K562 (cell line): ENCODE data around the gene SIGLEC1. TPM values are rescaled to one million over a fixed set of nuclear protein-coding genes. Genes with fewer than 3 reads are reported as not detected.

Experiments used
- AFF1 ChIP-seq, 2 experiments: fragments of 450-650 bp; IDR thresholded peaks; 2 replicates each; pipeline ENCODE4 v1.6.1; 2018; ENCODE audit warnings: mild to moderate bottlenecking in 2 of 2, low read depth in 1 of 2; ENCODE audit not compliant: partially characterized antibody in 2 of 2
- MBD2 ChIP-seq: sonication (generic); IDR thresholded peaks from 2 replicates; pipeline ENCODE4 v1.6.1; 2016; ENCODE audit warnings: low read depth, borderline replicate concordance
- MECOM ChIP-seq: fragments of 250-450 bp; sonication (Bioruptor Pico); IDR thresholded peaks from 2 replicates; pipeline ENCODE4 v1.8.0; 2022; ENCODE audit warnings: inconsistent platforms
- NFYB ChIP-seq: IDR thresholded peaks from 2 replicates; pipeline ENCODE4 v1.6.1; 2011; ENCODE audit warnings: mild to moderate bottlenecking, moderate library complexity; ENCODE audit not compliant: insufficient read length; ENCODE audit errors: extremely low read depth
- NRF1 ChIP-seq, 2 experiments: fragments of 450-650 bp; IDR thresholded peaks in 1 of 2; conservative IDR thresholded peaks in 1 of 2; 2 replicates each; pipeline ENCODE4 v1.6.1; 2014; ENCODE audit warnings: mild to moderate bottlenecking in 2 of 2
- PURB ChIP-seq: sonication (generic); formaldehyde crosslinking; IDR thresholded peaks from 2 replicates; pipeline ENCODE4 v1.9.0; 2021; ENCODE audit warnings: low read depth, mild to moderate bottlenecking, missing genetic modification reagents
- RBM25 ChIP-seq: fragments of 200-400 bp; formaldehyde crosslinking; IDR thresholded peaks from 2 replicates; pipeline ENCODE4 v1.6.1; 2018; ENCODE audit warnings: low read length, low read depth, moderate library complexity; ENCODE audit not compliant: severe bottlenecking
- TAF15 ChIP-seq: fragments of 200-400 bp; formaldehyde crosslinking; IDR thresholded peaks from 2 replicates; pipeline ENCODE4 v1.6.1; 2017; ENCODE audit warnings: mild to moderate bottlenecking, low read depth, low read length, moderate library complexity
- TAL1 ChIP-seq: fragments of 450-650 bp; IDR thresholded peaks from 2 replicates; pipeline ENCODE4 v1.6.1; 2016; ENCODE audit warnings: mild to moderate bottlenecking
- TSC22D4 ChIP-seq: fragments of 450-650 bp; IDR thresholded peaks from 2 replicates; pipeline ENCODE4 v1.6.1; 2016; ENCODE audit warnings: missing genetic modification characterization, missing biosample characterization, control low read depth
- USF1 ChIP-seq: sonication (generic); formaldehyde crosslinking; IDR thresholded peaks from 2 replicates; pipeline ENCODE4 v1.9.0; 2022; ENCODE audit warnings: mild to moderate bottlenecking, missing genetic modification reagents
- USF2 ChIP-seq: sonication (generic); formaldehyde crosslinking; IDR thresholded peaks from 2 replicates; pipeline ENCODE4 v1.5.0; 2020; ENCODE audit warnings: missing genetic modification reagents
- ZNF143 ChIP-seq: sonication (generic); formaldehyde crosslinking; IDR thresholded peaks from 2 replicates; pipeline ENCODE4 v1.9.0; 2022; ENCODE audit warnings: mild to moderate bottlenecking, missing genetic modification reagents
- ZNF146 ChIP-seq: IDR thresholded peaks from one replicate; pipeline ENCODE4 v1.6.1; 2018; ENCODE audit warnings: missing compliant biosample characterization; ENCODE audit not compliant: unreplicated experiment
- ZNF277 ChIP-seq: fragments of 250-450 bp; sonication (Bioruptor Pico); IDR thresholded peaks from 2 replicates; pipeline ENCODE4 v1.8.0; 2022; ENCODE audit warnings: inconsistent platforms, mild to moderate bottlenecking, moderate library complexity, borderline replicate concordance
- polyA plus RNA-seq, 8 experiments: library from polyadenylated mRNA; depleted of rRNA in 4 of 8; stranded (reverse) in 5 of 8; unstranded in 3 of 8; fragments of >200 nt; fragmentation: Nextera tagmentation in 2 of 8; fragmentation: Illumina TruSeq in 1 of 8; extraction: Ambion mirVana in 2 of 8; extraction: Trizol in 1 of 8; gene quantifications; 2 replicates each; pipeline versions ENCODE4 v1.2.1 to v1.2.3, GENCODE V29; 2011 to 2014; ENCODE audit warnings: inconsistent platforms in 1 of 8, missing spikeins in 1 of 8
- total RNA-seq, 7 experiments: library from RNA; depleted of rRNA in 6 of 7; stranded (reverse); fragments of >200 nt in 6 of 7; fragmentation: Illumina TruSeq in 2 of 7; extraction: Trizol in 2 of 7; gene quantifications; 2 replicates each; pipeline versions ENCODE4 v1.2.1 to v1.2.3, GENCODE V29; 2011 to 2021; ENCODE audit warnings: low replicate concordance in 1 of 7

SIGLEC1 gene
- total and polyA plus RNA-seq, 9 of the 15 experiments (the other 6 are each of a cell fraction or from before 2014, with no cell fraction given): 0.05 to 0.07 TPM; not detected in 7

- TF ChIP-seq AFF1 (IDR thresholded peaks at IDR 0.05; ENCODE audit: low read depth in 1 of 2, partially characterized antibody in 2 of 2) (peak in 1 of 2 experiments; percentile 46), ZNF143 (peak; percentile 86), ZNF146 (CRISPR knock-in tag) (no peak), MBD2 (peak; percentile 69; the same call in 1 of the 2 replicates), TAF15 (no peak), USF1 (CRISPR knock-in tag) (peak; percentile 95), TAL1 (no peak), TSC22D4 (tag) (no peak), RBM25 (peak; percentile 77), USF2 (CRISPR knock-in tag) (peak; percentile 94), MECOM (CRISPR knock-in tag) (no peak), NFYB (peak; percentile 99), ZNF277 (CRISPR knock-in tag) (no peak), NRF1 (conservative IDR thresholded peaks at IDR 0.05 in 1 of 2, IDR thresholded peaks at IDR 0.05 in 1 of 2) (0 out of 4 replicates have a peak, but pooled peaks of 1 of the 2 experiments have one; percentile 21), PURB (CRISPR knock-in tag) (no peak)
Measured at GRCh38 chr20:3687655-3688054, 24.7 kb downstream of the SIGLEC1 start (continued).
